ENCODE results near the gene MRPS26.

DNA sequence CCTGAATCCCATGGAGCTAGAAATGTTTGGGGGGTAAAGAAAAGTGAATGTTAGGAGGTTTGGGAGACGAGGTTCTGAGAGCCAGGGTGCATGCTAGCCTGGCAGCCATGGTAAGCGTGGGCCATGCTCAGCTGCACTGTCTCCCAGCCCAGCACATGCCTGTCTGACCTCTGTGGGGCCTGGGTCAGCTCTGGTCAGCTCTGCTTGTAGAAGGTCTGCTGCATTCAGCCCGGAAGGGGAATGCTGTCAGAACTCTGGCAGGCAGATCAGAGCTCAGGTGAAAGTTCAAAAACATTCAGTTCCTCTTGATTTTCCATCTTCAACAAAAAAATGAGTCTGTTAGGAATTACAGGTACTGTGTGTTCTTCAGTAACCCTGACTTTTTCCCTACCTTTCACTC lies 8.2 kb upstream of the MRPS26 start:
- no peak for TF ChIP-seq CTCF (conservative IDR thresholded peaks at IDR 0.05; ENCODE audit: low read depth, low read length)
- TF ChIP-seq EZH2 (IDR thresholded peaks at IDR 0.05; ENCODE audit: low read length, unreplicated experiment), result no peak
- TF ChIP-seq EZH2phosphoT487 (IDR thresholded peaks at IDR 0.05; ENCODE audit: borderline replicate concordance, low read length), result no peak

Measured in PC-3 (cell line).